Anterior cingulate cortex (tissue), 58 donors: ENCODE results near the gene CNGB1.
A peak's percentile ranks its signal among the peaks of the same experiment; 100 is the strongest.
"Not testable (repeated sequence)": the region's sequence is repeated elsewhere in the genome, so short reads cannot be mapped to it uniquely, and the experiment has no call there.

Source experiments
- DNase-seq, 58 donors: peaks; one replicate each; lab custom pipeline; 2025; lab: John Stamatoyannopoulos, UW

Gene CNGB1

GRCh38 chr16:57914244-57915173 is 56.4 kb downstream of the CNGB1 start:
- DNase-seq: no peak

- no peak for DNase-seq
Observed at GRCh38 chr16:57912529-57913260, 58.2 kb downstream of the CNGB1 start.

- DNase-seq: no peak
Observed at GRCh38 chr16:57911743-57912142, 59.2 kb downstream of the CNGB1 start.

GRCh38 chr16:57910696-57911095 is 60.2 kb downstream of the CNGB1 start:
- no peak for DNase-seq

GRCh38 chr16:57908409-57908987 is 62.4 kb downstream of the CNGB1 start:
- no peak for DNase-seq

GRCh38 chr16:57906382-57907316 is 64.3 kb downstream of the CNGB1 start:
- DNase-seq: peak in 10 of 58 donors; percentile 2 to 16 (median 7)

GRCh38 chr16:57904101-57904500 is 66.8 kb downstream of the CNGB1 start:
- no peak for DNase-seq

- DNase-seq: no peak
Observed at GRCh38 chr16:57903656-57904055, 67.3 kb downstream of the CNGB1 start.

GRCh38 chr16:57901480-57902069 is 69.4 kb downstream of the CNGB1 start:
- DNase-seq: no peak

- DNase-seq: no peak
Observed at GRCh38 chr16:57900796-57901479, 70.0 kb downstream of the CNGB1 start.

GRCh38 chr16:57899771-57900661 is 70.9 kb downstream of the CNGB1 start:
- peak in 54 of 58 donors; percentile 3 to 82 (median 44) for DNase-seq

- no peak for DNase-seq
Observed at GRCh38 chr16:57898961-57899360, 72.0 kb downstream of the CNGB1 start.

GRCh38 chr16:57897996-57898395 is 72.9 kb downstream of the CNGB1 start:
- DNase-seq: no peak

- DNase-seq: no peak
Observed at GRCh38 chr16:57897053-57897784, 73.7 kb downstream of the CNGB1 start.

GRCh38 chr16:57895081-57895547 is 75.8 kb downstream of the CNGB1 start:
- DNase-seq: not testable (repeated sequence)

GRCh38 chr16:57894390-57895080 is 76.4 kb downstream of the CNGB1 start:
- DNase-seq: no peak
